GM18873 (cell line): ENCODE data around the gene ADARB1.
"Not testable (repeated sequence)": the region's sequence is repeated elsewhere in the genome, so short reads cannot be mapped to it uniquely, and the experiment has no call there.

Source experiments
- ATAC-seq: cut with Tn5 transposase; IDR thresholded peaks from one replicate; pipeline ENCODE4 v1.9.1; 2021; ENCODE audit warnings: mild to moderate bottlenecking, moderate library complexity, moderate number of reproducible peaks; ENCODE audit not compliant: unreplicated experiment, low FRiP score

Gene ADARB1

DNA sequence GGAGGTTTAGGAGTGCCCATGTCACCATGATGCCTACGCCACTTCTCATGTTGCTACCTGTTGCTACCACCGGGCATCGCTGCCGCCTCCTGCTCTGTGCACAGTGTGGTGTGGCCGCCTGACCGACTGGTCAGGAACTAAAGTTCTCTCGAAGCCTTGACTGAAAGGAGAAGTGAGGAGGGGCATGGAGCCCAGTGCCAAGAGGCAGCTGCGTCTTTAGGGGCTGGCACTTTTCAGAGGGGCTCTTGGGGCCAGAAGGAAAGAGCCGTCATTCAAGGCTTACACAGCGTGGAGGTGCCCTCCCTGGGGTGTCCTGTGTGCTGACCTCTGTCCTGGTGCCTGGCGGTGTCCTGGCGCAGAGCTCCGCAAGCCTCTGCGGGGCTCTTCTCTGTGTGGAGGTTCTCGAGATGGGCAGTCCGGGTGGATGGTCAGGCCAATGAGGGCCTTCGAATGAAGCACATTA is 57.2 kb downstream of the ADARB1 start:
- ATAC-seq: no peak

DNA sequence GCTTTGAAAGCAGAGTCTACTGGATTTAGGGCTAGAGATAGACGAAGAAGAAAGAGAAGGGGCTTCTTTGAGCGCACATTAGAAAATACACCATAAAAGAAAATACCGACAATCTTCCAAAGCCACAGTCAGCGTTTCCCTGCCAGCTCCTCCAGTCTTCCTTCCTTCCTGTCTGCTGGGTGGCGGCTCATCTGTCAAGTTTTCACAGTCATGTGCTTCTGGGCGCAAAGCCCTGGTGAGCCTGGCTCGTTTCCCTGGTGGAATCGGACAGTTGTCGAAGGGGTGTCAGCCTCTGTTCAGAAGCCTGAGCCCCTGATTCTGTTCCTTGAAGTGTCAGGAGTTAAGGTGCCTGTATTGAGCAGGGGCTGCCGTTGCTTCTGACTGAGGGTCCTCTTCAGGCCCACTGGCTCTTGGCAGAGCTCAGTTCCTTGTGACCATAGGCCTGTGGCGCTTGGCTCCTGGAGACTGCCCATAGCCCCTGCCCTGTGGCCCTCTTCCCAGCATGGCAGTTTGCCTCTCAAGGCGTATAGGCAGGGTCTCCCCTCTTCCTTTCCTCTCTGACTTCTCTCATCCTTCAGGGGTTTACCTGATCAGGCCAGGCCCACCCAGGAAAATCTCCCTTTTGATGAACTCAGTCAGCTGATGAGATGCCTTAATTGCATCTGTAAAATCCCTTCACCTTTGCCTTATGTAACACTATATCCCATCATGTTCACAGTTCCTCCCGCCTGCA is 58.6 kb downstream of the ADARB1 start:
- no peak for ATAC-seq

GRCh38 chr21:45133574-45134278 is 59.3 kb downstream of the ADARB1 start:
- not testable (repeated sequence) for ATAC-seq

DNA sequence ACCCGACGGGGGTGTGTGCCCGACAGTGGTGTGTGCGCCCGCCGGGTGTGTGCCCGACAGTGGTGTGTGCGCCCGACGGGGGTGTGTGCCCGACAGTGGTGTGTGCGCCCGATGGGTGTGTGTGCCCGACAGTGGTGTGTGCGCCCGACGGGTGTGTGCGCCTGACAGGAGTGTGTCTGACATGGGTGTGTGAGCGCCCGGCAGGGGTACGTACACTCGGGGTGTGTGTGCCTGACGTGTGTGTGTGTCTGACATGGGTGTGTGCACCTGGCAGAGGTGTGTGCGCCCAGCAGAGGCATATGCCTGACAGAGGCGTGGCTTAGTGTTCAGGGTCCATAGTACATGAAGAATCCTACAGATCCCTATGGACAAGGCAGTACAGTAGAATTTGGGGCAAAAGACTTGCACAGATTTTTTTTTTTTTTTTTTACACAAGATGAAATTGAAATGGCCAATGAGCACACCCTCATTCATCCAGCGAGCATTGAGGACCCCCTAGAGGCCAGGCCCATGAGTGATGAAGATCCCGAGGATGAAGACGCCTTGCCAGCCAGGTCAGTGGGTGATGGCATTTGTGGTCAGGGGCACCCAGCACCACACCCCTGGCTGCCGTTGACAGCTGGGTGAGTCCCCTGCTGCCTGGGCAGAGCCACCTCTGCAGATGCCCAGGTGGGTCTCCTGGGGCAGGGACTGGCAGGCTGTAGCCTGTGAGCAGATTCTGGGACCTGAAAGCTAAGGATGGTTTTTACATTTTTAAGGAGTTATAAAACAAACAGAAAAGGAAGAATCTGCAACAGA is 60.1 kb downstream of the ADARB1 start:
- no peak for ATAC-seq

DNA sequence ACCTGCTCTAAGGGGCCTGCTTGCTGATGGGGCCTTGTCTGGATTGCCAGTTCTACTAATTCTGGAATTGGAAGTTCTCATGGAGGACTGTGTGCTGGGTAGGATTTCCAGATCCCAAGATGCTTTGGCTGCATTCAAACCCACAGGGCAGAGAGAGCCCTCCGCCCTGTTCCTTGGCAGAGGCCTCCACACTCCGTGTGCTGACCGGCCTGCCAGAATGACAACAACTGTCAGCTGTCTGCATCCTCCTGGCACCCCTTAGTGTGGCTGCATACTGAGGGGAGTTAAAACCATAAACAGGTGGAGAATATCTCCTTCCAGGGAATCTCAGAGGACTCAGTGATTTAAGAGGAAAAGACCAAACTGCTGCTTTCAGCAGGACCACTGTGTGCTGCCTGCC is 60.7 kb downstream of the ADARB1 start:
- no peak for ATAC-seq

GRCh38 chr21:45135868-45136267 is 61.5 kb downstream of the ADARB1 start:
- no peak for ATAC-seq

- ATAC-seq: no peak
Measured at GRCh38 chr21:45136500-45136899, 62.1 kb downstream of the ADARB1 start.

DNA sequence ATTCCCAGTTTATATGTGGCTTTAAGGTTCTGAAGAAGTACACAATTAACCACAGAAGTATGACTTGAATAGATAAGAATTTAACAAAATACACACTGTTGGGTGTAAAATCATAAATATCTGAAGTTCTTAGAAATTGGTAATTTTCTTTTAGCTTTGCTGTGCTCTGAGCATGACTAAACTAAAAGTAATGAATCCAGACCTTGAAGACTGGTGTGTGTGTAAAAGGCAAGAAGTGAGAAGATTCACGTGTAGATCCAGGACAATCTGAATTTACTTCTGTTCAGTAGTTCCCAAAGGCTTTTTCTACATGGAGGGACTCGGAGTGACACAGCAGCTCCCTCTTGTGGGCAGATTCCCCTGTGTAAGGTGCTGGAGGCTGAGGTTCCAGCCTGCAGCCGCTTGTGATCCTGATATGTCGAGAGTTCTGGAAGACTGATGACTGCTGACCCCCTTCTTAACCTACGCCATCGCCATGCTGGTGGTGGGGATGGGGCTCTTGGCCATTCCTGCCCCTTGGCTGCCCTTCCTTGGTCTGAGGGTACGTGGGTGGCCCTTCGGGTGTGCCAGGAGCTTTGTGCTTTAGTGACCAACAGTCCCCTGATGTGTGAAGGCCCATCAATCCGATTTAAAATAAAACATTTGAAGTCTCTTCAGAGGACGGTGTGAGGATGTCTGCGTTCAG is 62.7 kb downstream of the ADARB1 start:
- no peak for ATAC-seq

- ATAC-seq: no peak
Measured at GRCh38 chr21:45137612-45137937, 63.2 kb downstream of the ADARB1 start.

- no peak for ATAC-seq
Measured at GRCh38 chr21:45138199-45139002, 64.0 kb downstream of the ADARB1 start.

- not testable (repeated sequence) for ATAC-seq
Measured at GRCh38 chr21:45139003-45139360, 64.6 kb downstream of the ADARB1 start.

DNA sequence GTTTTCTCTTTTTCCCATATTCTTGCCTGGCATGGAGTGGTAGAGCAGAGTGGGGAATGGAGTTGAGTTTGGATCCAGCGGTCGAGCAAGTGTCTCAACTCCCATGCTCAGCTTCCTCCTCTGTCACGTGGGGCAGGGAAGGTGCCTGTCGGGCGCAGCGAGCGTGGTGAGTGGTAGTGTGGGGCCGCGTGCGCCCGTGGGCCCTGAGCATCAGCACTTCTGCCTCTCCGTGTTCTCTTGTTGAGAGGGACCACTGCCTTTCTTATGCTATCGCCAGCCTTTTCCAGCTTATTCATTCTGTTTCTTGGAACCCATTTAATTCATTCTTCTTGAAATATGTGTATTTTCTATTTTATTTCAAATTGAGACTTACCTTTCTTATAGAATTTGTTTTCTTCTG is 65.1 kb downstream of the ADARB1 start:
- no peak for ATAC-seq

- ATAC-seq: no peak
Measured at GRCh38 chr21:45140346-45140940, 66.1 kb downstream of the ADARB1 start.

- not testable (repeated sequence) for ATAC-seq
Measured at GRCh38 chr21:45140944-45141343, 66.6 kb downstream of the ADARB1 start.

DNA sequence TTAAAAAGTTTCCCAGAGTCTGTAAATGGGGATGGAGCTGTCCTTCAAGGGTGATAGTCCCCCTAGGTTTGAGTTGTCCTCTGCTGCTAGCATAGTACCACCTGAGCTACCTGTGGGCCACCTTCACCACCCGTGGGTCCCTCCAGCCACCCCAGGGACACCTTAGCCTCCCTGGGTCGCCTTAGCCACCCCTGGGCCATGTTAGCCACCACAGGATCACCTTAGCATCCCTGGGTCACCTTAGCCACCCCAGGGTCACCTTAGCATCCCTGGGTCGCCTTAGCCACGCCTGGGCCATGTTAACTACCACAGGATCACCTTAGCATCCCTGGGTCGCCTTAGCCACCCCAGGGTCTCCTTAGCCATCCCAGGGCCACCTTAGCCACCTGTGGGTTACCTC is 67.1 kb downstream of the ADARB1 start:
- no peak for ATAC-seq

GRCh38 chr21:45142469-45143308 is 68.3 kb downstream of the ADARB1 start:
- no peak for ATAC-seq

DNA sequence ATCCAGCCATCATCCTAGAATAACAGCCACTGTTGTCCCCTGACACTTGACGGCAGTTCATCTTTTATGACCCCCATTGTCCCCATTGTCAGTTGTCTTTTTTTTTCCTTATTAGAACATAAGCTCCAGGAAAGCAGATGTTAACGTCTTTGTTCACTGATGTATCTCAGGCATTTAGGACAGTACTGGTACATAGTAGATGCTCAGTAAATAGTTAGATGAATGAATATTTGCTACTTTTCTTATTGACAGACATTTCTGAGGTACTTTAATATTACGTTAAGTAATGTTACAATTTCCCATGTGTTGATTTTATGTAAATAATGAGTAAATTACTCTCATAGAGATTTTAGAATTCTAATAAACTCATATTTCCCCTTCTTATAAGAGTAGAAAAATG is 69.5 kb downstream of the ADARB1 start:
- no peak for ATAC-seq

GRCh38 chr21:45145146-45145545 is 70.8 kb downstream of the ADARB1 start:
- ATAC-seq: no peak

GRCh38 chr21:45145846-45146245 is 71.5 kb downstream of the ADARB1 start:
- ATAC-seq: not testable (repeated sequence)
